ENCODE results near the gene CCDC142.

DNA sequence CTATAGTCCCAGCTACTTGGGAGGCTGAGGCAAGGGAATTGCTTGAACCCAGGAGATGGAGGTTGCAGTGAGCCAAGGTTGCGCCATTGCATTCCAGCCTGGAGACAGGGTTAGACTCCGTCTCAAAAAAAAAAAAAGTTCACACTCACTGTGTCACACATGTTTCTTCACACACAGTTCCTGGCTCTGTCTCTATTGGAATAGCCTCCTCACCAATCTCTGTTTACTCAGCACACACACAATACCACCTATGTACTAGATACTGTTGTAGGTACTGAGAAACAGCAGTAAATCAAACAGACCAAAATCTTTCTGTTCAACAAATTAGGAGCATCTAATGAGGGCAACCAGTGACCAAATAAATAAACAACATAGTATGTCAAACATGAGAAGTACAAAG lies 3.3 kb upstream of the CCDC142 start:
- TF ChIP-seq, protein P1, sequence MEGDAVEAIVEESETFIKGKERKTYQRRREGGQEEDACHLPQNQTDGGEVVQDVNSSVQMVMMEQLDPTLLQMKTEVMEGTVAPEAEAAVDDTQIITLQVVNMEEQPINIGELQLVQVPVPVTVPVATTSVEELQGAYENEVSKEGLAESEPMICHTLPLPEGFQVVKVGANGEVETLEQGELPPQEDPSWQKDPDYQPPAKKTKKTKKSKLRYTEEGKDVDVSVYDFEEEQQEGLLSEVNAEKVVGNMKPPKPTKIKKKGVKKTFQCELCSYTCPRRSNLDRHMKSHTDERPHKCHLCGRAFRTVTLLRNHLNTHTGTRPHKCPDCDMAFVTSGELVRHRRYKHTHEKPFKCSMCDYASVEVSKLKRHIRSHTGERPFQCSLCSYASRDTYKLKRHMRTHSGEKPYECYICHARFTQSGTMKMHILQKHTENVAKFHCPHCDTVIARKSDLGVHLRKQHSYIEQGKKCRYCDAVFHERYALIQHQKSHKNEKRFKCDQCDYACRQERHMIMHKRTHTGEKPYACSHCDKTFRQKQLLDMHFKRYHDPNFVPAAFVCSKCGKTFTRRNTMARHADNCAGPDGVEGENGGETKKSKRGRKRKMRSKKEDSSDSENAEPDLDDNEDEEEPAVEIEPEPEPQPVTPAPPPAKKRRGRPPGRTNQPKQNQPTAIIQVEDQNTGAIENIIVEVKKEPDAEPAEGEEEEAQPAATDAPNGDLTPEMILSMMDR (IDR thresholded peaks at IDR 0.05), result no peak
- no peak for TF ChIP-seq POLR2A (IDR thresholded peaks at IDR 0.05)
